ENCODE measurements around the gene CNOT3.

Gene CNOT3

DNA sequence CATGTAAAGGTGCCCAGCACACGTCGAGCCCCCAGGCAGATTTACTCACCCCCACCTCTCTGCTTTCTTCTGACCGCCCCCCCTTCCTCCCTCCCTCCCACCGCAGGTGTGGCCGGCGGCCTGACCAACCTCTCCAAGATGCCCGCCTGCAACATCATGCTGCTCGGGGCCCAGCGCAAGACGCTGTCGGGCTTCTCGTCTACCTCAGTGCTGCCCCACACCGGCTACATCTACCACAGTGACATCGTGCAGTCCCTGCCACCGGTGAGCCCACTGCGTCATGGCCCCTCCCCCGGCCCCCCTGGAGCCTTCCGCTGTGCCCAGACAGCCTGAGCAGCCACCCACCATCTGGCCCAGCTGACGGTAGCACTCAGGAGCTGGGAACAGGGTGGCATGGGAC is 13.2 kb upstream of the CNOT3 start:
- TF ChIP-seq, protein P1, sequence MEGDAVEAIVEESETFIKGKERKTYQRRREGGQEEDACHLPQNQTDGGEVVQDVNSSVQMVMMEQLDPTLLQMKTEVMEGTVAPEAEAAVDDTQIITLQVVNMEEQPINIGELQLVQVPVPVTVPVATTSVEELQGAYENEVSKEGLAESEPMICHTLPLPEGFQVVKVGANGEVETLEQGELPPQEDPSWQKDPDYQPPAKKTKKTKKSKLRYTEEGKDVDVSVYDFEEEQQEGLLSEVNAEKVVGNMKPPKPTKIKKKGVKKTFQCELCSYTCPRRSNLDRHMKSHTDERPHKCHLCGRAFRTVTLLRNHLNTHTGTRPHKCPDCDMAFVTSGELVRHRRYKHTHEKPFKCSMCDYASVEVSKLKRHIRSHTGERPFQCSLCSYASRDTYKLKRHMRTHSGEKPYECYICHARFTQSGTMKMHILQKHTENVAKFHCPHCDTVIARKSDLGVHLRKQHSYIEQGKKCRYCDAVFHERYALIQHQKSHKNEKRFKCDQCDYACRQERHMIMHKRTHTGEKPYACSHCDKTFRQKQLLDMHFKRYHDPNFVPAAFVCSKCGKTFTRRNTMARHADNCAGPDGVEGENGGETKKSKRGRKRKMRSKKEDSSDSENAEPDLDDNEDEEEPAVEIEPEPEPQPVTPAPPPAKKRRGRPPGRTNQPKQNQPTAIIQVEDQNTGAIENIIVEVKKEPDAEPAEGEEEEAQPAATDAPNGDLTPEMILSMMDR (conservative IDR thresholded peaks at IDR 0.05; ENCODE audit: low read depth, low read length) = no peak
- no peak overlapping the region for H3K4me3 ChIP-seq (ENCODE audit: low read length)
- DNase-seq (ENCODE audit: low read depth) = no peak

DNA sequence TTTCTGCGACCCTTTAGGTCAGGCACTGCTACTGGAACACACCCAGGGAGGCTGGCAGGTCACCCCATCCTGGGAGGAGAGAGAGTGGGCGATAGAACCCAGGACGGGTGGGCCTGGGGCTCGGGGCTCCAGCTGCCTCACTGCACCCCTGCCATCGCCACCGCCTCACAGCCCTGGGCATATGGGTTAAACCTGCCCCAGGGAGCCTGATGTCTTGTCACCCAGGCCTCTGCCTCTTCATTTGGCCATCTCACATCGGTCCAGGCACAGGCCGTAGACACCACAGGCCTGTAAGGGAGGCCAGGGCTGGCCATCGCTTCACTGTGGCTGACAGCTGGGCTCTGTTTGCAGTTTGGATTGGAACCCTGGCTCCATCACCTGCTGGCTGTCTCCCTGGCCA is 11.8 kb upstream of the CNOT3 start:
- TF ChIP-seq, protein P1 (conservative IDR thresholded peaks at IDR 0.05; ENCODE audit: low read depth, low read length) = no peak
- no peak overlapping the region for H3K4me3 ChIP-seq (ENCODE audit: low read length)
- DNase-seq (ENCODE audit: low read depth) = no peak

DNA sequence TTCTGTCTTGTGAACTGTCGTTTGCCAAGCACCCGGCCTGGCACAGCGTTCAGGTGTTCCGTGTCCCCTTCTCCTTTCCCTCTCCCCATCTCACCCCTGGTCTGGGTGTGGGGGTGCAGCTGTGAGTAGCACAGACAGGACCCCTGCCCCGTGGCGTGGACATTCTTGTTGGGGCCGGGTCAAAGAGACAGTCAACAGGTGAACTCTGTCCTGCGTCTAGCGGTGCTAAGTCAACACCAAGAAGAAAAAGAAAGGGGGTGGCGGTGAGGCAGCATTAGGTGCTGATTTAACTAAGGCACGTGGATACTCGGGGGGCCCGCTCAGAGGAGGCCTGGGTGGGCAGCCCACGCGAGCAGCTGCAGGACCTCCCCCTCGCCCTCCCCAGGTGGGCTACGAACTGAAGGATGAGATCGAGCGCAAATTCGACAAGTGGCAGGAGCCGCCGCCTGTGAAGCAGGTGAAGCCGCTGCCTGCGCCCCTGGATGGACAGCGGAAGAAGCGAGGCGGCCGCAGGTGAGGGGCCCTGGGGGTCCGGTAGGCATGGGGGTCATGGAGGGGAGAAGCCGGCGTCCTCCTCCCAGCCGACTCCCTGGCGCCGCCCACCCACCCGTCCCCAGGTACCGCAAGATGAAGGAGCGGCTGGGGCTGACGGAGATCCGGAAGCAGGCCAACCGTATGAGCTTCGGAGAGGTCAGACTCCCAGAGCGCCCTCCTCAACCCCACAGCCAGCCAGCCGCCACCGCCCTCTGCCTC is 9.7 kb upstream of the CNOT3 start:
- no peak overlapping the region for H3K4me3 ChIP-seq (ENCODE audit: low read length)
- TF ChIP-seq, protein P1 (conservative IDR thresholded peaks at IDR 0.05; ENCODE audit: low read depth, low read length) = no peak
- DNase-seq (ENCODE audit: low read depth) = no peak

DNA sequence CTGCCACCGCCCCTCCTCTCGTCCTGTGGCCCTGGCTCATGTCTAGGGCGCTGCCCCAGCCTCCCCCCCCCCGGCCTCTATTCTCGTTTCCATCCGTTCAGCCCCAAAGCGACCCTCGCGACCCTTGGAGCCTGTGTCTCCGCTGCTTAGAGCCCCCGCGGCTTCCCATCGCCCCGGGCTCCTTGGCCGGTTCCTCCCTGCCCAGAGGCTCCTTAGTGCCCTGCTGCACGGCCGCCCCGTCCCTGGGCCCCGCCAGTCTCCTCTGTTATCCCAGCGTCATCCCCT is 9.2 kb upstream of the CNOT3 start:
- H3K4me3 ChIP-seq (ENCODE audit: low read length) = no peak overlapping the region
- no peak for DNase-seq (ENCODE audit: low read depth)
- TF ChIP-seq, protein P1 (conservative IDR thresholded peaks at IDR 0.05; ENCODE audit: low read depth, low read length) = no peak

DNA sequence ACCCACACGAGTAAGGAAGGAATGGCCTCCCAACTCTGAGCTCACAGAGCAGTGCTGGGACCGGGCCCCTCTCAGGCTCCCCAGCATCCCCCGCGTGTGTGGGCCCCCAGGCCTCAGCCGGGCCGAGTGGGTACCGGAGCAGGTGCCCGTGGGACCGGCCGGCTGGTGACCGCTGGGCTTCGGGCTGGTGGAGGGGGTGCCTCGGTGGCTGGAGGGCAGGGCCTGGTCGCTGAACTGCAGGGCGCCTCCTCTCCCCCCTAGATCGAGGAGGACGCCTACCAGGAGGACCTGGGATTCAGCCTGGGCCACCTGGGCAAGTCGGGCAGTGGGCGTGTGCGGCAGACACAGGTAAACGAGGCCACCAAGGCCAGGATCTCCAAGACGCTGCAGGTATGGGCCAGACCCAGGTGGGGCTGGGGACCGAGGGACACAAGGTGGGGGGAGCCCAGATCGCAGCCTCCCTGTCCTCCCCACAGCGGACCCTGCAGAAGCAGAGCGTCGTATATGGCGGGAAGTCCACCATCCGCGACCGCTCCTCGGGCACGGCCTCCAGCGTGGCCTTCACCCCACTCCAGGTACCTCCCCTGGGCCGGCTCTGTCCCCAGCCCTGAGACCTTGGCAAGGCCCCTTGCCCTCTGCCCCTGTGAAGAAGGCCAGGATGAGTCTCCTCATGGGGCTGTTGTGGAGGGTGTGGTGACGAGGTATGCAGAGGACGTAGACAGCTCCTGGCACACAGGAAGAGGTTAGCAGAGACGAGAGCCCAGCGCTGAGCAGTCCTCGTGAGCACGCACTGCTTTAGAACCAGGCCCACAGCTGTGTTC is 8.6 kb upstream of the CNOT3 start:
- TF ChIP-seq, protein P1 (conservative IDR thresholded peaks at IDR 0.05; ENCODE audit: low read depth, low read length) = no peak
- DNase-seq (ENCODE audit: low read depth) = no peak
- H3K4me3 ChIP-seq (ENCODE audit: low read length) = no peak overlapping the region

DNA sequence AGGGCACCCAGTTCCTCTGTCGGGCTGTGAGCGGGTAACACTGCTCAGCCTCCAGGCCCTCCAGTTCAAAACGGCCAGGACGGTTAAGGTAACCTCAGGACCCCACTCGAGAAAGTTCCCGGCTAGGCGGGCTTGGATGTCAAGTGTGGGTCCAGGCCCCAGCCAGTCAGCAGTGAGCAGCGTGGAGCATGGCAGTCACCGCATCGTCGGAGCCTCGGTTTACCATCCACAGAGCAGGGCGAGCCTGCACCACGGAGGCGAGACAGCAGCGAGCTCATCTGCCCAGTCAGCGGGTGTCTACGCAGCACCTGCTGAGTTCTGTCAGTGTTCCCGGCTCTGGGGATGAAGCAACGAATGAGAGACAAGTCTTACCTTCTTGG is 8.0 kb upstream of the CNOT3 start:
- TF ChIP-seq, protein P1 (conservative IDR thresholded peaks at IDR 0.05; ENCODE audit: low read depth, low read length) = no peak
- H3K4me3 ChIP-seq (ENCODE audit: low read length) = no peak overlapping the region
- DNase-seq (ENCODE audit: low read depth) = no peak
